Upper lobe of left lung (tissue), 4 donors: Measurements from ENCODE around the gene UBE2E2.
"Not testable (repeated sequence)": the region's sequence is repeated elsewhere in the genome, so short reads cannot be mapped to it uniquely, and the experiment has no call there.

Source experiments
- EP300 ChIP-seq, 4 donors: sonication (generic); formaldehyde crosslinking; IDR thresholded peaks; one replicate each; pipeline ENCODE4 v1.5.1; 2017; ENCODE audit warnings: antibody characterized with exemption in 4 of 4, control low read depth in 2 of 4
- POLR2A ChIP-seq, 4 donors: fragments of 450-650 bp; IDR thresholded peaks; one replicate each; pipeline ENCODE4 v1.5.1; 2016 to 2017; ENCODE audit warnings: antibody characterized with exemption in 4 of 4, mild to moderate bottlenecking in 2 of 4
- POLR2AphosphoS5 ChIP-seq, 2 donors: sonication (generic); formaldehyde crosslinking; IDR thresholded peaks; one replicate each; pipeline ENCODE4 v1.5.1; 2017; ENCODE audit warnings: antibody characterized with exemption in 2 of 2
- TF ChIP-seq, protein P1 (sequence below), 6 experiments: fragments of 450-650 bp in 4 of 6; fragments of 200-600 bp in 2 of 6; sonication (generic) in 2 of 6; IDR thresholded peaks; one replicate each; pipeline ENCODE4 v1.5.1; 2016 to 2019; ENCODE audit warnings: antibody characterized with exemption in 6 of 6

DNA sequence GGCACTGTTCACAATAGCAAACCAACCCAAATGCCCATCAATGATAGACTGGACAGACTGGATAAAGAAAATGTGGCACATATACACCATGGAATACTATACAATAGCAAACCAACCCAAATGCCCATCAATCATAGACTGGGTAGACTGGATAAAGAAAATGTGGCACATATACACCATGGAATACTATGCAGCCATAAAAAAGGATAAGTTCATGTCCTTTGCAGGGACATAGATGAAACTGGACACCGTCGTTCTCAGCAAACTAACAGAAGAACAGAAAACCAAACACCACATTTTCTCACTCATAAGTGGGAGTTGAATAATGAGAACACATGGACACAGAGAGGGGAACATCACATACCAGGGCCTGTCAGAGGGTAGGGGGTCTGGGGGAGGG, 415.3 kb downstream of the UBE2E2 start:
- TF ChIP-seq, protein P1, sequence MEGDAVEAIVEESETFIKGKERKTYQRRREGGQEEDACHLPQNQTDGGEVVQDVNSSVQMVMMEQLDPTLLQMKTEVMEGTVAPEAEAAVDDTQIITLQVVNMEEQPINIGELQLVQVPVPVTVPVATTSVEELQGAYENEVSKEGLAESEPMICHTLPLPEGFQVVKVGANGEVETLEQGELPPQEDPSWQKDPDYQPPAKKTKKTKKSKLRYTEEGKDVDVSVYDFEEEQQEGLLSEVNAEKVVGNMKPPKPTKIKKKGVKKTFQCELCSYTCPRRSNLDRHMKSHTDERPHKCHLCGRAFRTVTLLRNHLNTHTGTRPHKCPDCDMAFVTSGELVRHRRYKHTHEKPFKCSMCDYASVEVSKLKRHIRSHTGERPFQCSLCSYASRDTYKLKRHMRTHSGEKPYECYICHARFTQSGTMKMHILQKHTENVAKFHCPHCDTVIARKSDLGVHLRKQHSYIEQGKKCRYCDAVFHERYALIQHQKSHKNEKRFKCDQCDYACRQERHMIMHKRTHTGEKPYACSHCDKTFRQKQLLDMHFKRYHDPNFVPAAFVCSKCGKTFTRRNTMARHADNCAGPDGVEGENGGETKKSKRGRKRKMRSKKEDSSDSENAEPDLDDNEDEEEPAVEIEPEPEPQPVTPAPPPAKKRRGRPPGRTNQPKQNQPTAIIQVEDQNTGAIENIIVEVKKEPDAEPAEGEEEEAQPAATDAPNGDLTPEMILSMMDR (IDR thresholded peaks at IDR 0.05) = not testable (repeated sequence)
- TF ChIP-seq POLR2AphosphoS5, POLR2A, EP300 (IDR thresholded peaks at IDR 0.05): not testable (repeated sequence)
